Measurements from ENCODE around the gene PTGS1.

PTGS1 gene

GRCh38 chr9:122374885-122375420, 4.1 kb downstream of the PTGS1 start:
- no peak for DNase-seq (ENCODE audit: low read depth in 2 of 2)

GRCh38 chr9:122376796-122377195, 6.0 kb downstream of the PTGS1 start:
- DNase-seq (ENCODE audit: low read depth in 2 of 2): no peak

GRCh38 chr9:122377241-122378164, 6.7 kb downstream of the PTGS1 start:
- no peak for DNase-seq (ENCODE audit: low read depth in 2 of 2)

- DNase-seq (ENCODE audit: low read depth in 2 of 2): no peak
Observed at GRCh38 chr9:122378236-122378635, 7.4 kb downstream of the PTGS1 start.

GRCh38 chr9:122379340-122379739, 8.5 kb downstream of the PTGS1 start:
- DNase-seq (ENCODE audit: low read depth in 2 of 2): no peak

- no peak for DNase-seq (ENCODE audit: low read depth in 2 of 2)
Observed at GRCh38 chr9:122380293-122380692, 9.5 kb downstream of the PTGS1 start.

GRCh38 chr9:122381206-122381950, 10.6 kb downstream of the PTGS1 start:
- no peak for DNase-seq (ENCODE audit: low read depth in 2 of 2)

- DNase-seq (ENCODE audit: low read depth in 2 of 2): no peak
Observed at GRCh38 chr9:122382901-122383850, 12.4 kb downstream of the PTGS1 start.

- DNase-seq (ENCODE audit: low read depth in 2 of 2): no peak
Observed at GRCh38 chr9:122383992-122384461, 13.2 kb downstream of the PTGS1 start.

GRCh38 chr9:122386311-122386872, 15.6 kb downstream of the PTGS1 start:
- no peak for DNase-seq (ENCODE audit: low read depth in 2 of 2)

GRCh38 chr9:122387536-122387935, 16.7 kb downstream of the PTGS1 start:
- no peak for DNase-seq (ENCODE audit: low read depth in 2 of 2)

- no peak for DNase-seq (ENCODE audit: low read depth in 2 of 2)
Observed at GRCh38 chr9:122389195-122389594, 18.4 kb downstream of the PTGS1 start.

- no peak for DNase-seq (ENCODE audit: low read depth in 2 of 2)
Observed at GRCh38 chr9:122389799-122390481, 19.1 kb downstream of the PTGS1 start.

GRCh38 chr9:122392284-122392683, 21.5 kb downstream of the PTGS1 start:
- no peak for DNase-seq (ENCODE audit: low read depth in 2 of 2)

- no peak for DNase-seq (ENCODE audit: low read depth in 2 of 2)
Observed at GRCh38 chr9:122392714-122393113, 21.9 kb downstream of the PTGS1 start.

- DNase-seq (ENCODE audit: low read depth in 2 of 2): no peak
Observed at GRCh38 chr9:122393284-122393983, 22.6 kb downstream of the PTGS1 start.

- no peak for DNase-seq (ENCODE audit: low read depth in 2 of 2)
Observed at GRCh38 chr9:122394265-122395125, 23.7 kb downstream of the PTGS1 start.

GRCh38 chr9:122396614-122397148, 25.9 kb downstream of the PTGS1 start:
- no peak for DNase-seq (ENCODE audit: low read depth in 2 of 2)

GRCh38 chr9:122397749-122398148, 26.9 kb downstream of the PTGS1 start:
- no peak for DNase-seq (ENCODE audit: low read depth in 2 of 2)

Data from activated CD8-positive, alpha-beta memory T cell treated with anti-CD3 and anti-CD28 coated beads for 4 hours (primary cell).